IMR-90 (cell line): ENCODE measurements around the gene SLC22A12. TPM values are rescaled to one million over a fixed set of nuclear protein-coding genes. Genes with fewer than 3 reads are reported as not detected.

Experiments used
- ATAC-seq: fragments of 200-7000 bp; cut with Tn5 transposase; 2 replicates; pipeline ENCODE4 v1.9.1; 2020; ENCODE audit warnings: low read depth, mild to moderate bottlenecking, moderate library complexity
- BruUV-seq: library from RNA; stranded (reverse); fragments of 400-500 nt; replicated peaks from 2 replicates; lab custom pipeline; 2021; lab: Mats Ljungman, UMichigan
- CTCF ChIA-PET: fragments of 300-600 bp; formaldehyde crosslinking; extraction: SDS; loops from one replicate; lab custom pipeline; 2021; ENCODE audit warnings: antibody characterized with exemption; lab: Yijun Ruan, JAX
- POLR2A ChIA-PET: fragments of 300-600 bp; sonication (Branson Sonifier 250); formaldehyde crosslinking; loops from one replicate; lab custom pipeline; 2022; ENCODE audit warnings: antibody characterized with exemption; ENCODE audit not compliant: unreplicated experiment; lab: Charles Lee
- DNase-seq: peaks from one replicate; pipeline ENCODE4 v3.0.0; 2013
- H2AFZ ChIP-seq: replicated peaks from 2 replicates; pipeline ENCODE3; 2013; ENCODE audit warnings: low read length, mild to moderate bottlenecking; ENCODE audit not compliant: poor library complexity
- H2AK5ac ChIP-seq: 2 replicates; pipeline ENCODE4 v1.6.1; 2013; ENCODE audit warnings: low read depth, low read length, inconsistent platforms
- H2AK9ac ChIP-seq: replicated peaks from 2 replicates; pipeline ENCODE3; 2013; ENCODE audit warnings: mild to moderate bottlenecking, low read depth, low read length, moderate library complexity; ENCODE audit not compliant: poor library complexity
- H2BK120ac ChIP-seq: 2 replicates; pipeline ENCODE4 v1.6.1; 2013; ENCODE audit warnings: low read depth, low read length, inconsistent platforms
- H2BK15ac ChIP-seq: 3 replicates; pipeline ENCODE4 v1.6.1; 2013; ENCODE audit warnings: low read depth, low read length, inconsistent platforms
- H2BK20ac ChIP-seq: 2 replicates; pipeline ENCODE4 v1.6.1; 2013; ENCODE audit warnings: low read depth, mild to moderate bottlenecking, inconsistent platforms, low read length, moderate library complexity
- H2BK5ac ChIP-seq: 2 replicates; pipeline ENCODE4 v1.6.1; 2013; ENCODE audit warnings: mild to moderate bottlenecking, low read depth, low read length, inconsistent platforms; ENCODE audit not compliant: poor library complexity, severe bottlenecking
- H3K14ac ChIP-seq: replicated peaks from 2 replicates; pipeline ENCODE4 v1.6.1; 2013; ENCODE audit warnings: low read depth, low read length, inconsistent platforms
- H3K18ac ChIP-seq: 2 replicates; pipeline ENCODE4 v1.6.1; 2013; ENCODE audit warnings: low read depth, low read length, control low read depth
- H3K23ac ChIP-seq: 2 replicates; pipeline ENCODE4 v1.6.1; 2013; ENCODE audit warnings: low read depth, low read length, inconsistent platforms
- H3K27ac ChIP-seq: 2 replicates; pipeline ENCODE4 v1.5.1; 2013; ENCODE audit warnings: mild to moderate bottlenecking, control low read depth, low read length; ENCODE audit not compliant: insufficient read depth
- H3K27me3 ChIP-seq: 2 replicates; pipeline ENCODE4 v1.6.1; 2013; ENCODE audit warnings: low read length; ENCODE audit not compliant: control insufficient read depth, insufficient read depth
- H3K36me3 ChIP-seq: 2 replicates; pipeline ENCODE4 v1.6.1; 2013; ENCODE audit warnings: low read length, mixed read lengths; ENCODE audit not compliant: control insufficient read depth, insufficient read depth
- H3K4ac ChIP-seq: 2 replicates; pipeline ENCODE4 v1.6.1; 2013; ENCODE audit warnings: low read depth, low read length, inconsistent platforms
- H3K4me1 ChIP-seq: 2 replicates; pipeline ENCODE4 v1.6.1; 2013; ENCODE audit warnings: low read length, mixed read lengths; ENCODE audit not compliant: control insufficient read depth, insufficient read depth
- H3K4me2 ChIP-seq: 2 replicates; pipeline ENCODE4 v1.6.1; 2013; ENCODE audit warnings: low read depth, mild to moderate bottlenecking, control low read depth, low read length, moderate library complexity
- H3K4me3 ChIP-seq: 2 replicates; pipeline ENCODE4 v1.5.1; 2013; ENCODE audit warnings: low read depth, mild to moderate bottlenecking, control low read depth, low read length, moderate library complexity; ENCODE audit not compliant: insufficient read depth
- H3K56ac ChIP-seq: 2 replicates; pipeline ENCODE4 v1.6.1; 2013; ENCODE audit warnings: low read length, inconsistent platforms; ENCODE audit not compliant: insufficient read depth; ENCODE audit errors: extremely low read depth
- H3K79me1 ChIP-seq, 2 experiments: 2 replicates each; pipeline ENCODE4 v1.6.1; 2013; ENCODE audit warnings: low read length in 2 of 2, inconsistent platforms in 1 of 2, low read depth in 1 of 2
- H3K9ac ChIP-seq: 2 replicates; pipeline ENCODE4 v1.6.1; 2013; ENCODE audit warnings: low read depth, low read length, control low read depth
- H3K9me1 ChIP-seq: 2 replicates; pipeline ENCODE4 v1.6.1; 2013; ENCODE audit warnings: low read length, inconsistent platforms; ENCODE audit not compliant: insufficient read depth
- H3K9me3 ChIP-seq: 2 replicates; pipeline ENCODE4 v1.6.1; 2013; ENCODE audit warnings: low read length; ENCODE audit not compliant: control insufficient read depth, insufficient read depth
- H4K20me1 ChIP-seq: 2 replicates; pipeline ENCODE4 v1.6.1; 2013; ENCODE audit warnings: low read length, inconsistent platforms; ENCODE audit not compliant: insufficient read depth
- H4K5ac ChIP-seq: 2 replicates; pipeline ENCODE4 v1.6.1; 2013; ENCODE audit warnings: mild to moderate bottlenecking, low read depth, low read length, control low read depth
- H4K8ac ChIP-seq, 2 experiments: 2 replicates each; pipeline ENCODE4 v1.6.1; 2013; ENCODE audit warnings: low read depth in 2 of 2, low read length in 2 of 2, control low read depth in 1 of 2, inconsistent platforms in 1 of 2
- H4K91ac ChIP-seq: 2 replicates; pipeline ENCODE4 v1.6.1; 2013; ENCODE audit warnings: low read depth, low read length, inconsistent platforms; ENCODE audit not compliant: insufficient read depth
- BHLHE40 ChIP-seq: fragments of 150-350 bp; IDR thresholded peaks from 2 replicates; pipeline ENCODE4 v1.6.1; 2016; ENCODE audit warnings: mild to moderate bottlenecking, low read depth, low read length
- CEBPB ChIP-seq: IDR thresholded peaks from 2 replicates; pipeline ENCODE4 v1.6.1; 2012; ENCODE audit warnings: low read depth, low read length, improper control_type of control experiment
- CHD1 ChIP-seq: IDR thresholded peaks from 2 replicates; pipeline ENCODE4 v1.6.1; 2012; ENCODE audit warnings: low read depth, low read length, improper control_type of control experiment
- FOS ChIP-seq: fragments of 150-350 bp; IDR thresholded peaks from 2 replicates; pipeline ENCODE4 v1.6.1; 2016; ENCODE audit warnings: low read depth, low read length
- MAFK ChIP-seq: IDR thresholded peaks from 2 replicates; pipeline ENCODE4 v1.6.1; 2012; ENCODE audit warnings: low read depth, low read length, improper control_type of control experiment
- MAZ ChIP-seq: IDR thresholded peaks from 2 replicates; pipeline ENCODE4 v1.6.1; 2012; ENCODE audit warnings: low read depth, mild to moderate bottlenecking, low read length, improper control_type of control experiment, moderate library complexity, borderline replicate concordance
- MXI1 ChIP-seq: IDR thresholded peaks from 2 replicates; pipeline ENCODE4 v1.6.1; 2012; ENCODE audit warnings: low read depth, mild to moderate bottlenecking, low read length, moderate library complexity, borderline replicate concordance
- NFE2L2 ChIP-seq: fragments of 150-350 bp; IDR thresholded peaks from 2 replicates; pipeline ENCODE4 v1.6.1; 2016; ENCODE audit warnings: low read depth, mild to moderate bottlenecking, low read length
- POLR2A ChIP-seq: IDR thresholded peaks from 2 replicates; pipeline ENCODE4 v1.6.1; 2012; ENCODE audit warnings: mild to moderate bottlenecking, low read depth, low read length
- RAD21 ChIP-seq: IDR thresholded peaks from 2 replicates; pipeline ENCODE4 v1.6.1; 2012; ENCODE audit warnings: low read length, improper control_type of control experiment
- RCOR1 ChIP-seq: IDR thresholded peaks from 2 replicates; pipeline ENCODE4 v1.6.1; 2012; ENCODE audit warnings: mild to moderate bottlenecking, low read length, improper control_type of control experiment; ENCODE audit not compliant: insufficient replicate concordance
- RFX5 ChIP-seq: IDR thresholded peaks from 2 replicates; pipeline ENCODE4 v1.8.0; 2012; ENCODE audit warnings: low read depth, mild to moderate bottlenecking, low read length, moderate library complexity
- SMC3 ChIP-seq: fragments of 150-350 bp; IDR thresholded peaks from 2 replicates; pipeline ENCODE4 v1.6.1; 2016; ENCODE audit warnings: low read depth, mild to moderate bottlenecking, antibody characterized with exemption, low read length, moderate library complexity
- WGBS, 2 experiments: methylation state at CpG; one replicate each; pipeline versions ENCODE4 v1.1.5 to v1.1.7; 2013; ENCODE audit warnings: missing lambda C conversion rate in 2 of 2; ENCODE audit not compliant: insufficient read length in 1 of 2; ENCODE audit errors: extremely low coverage in 2 of 2; 5-methylcytosine and 5-hydroxymethylcytosine counted together
- dilution Hi-C: fragments of 300-500 bp; cut with HindIII; formaldehyde crosslinking; loops from one replicate; pipeline ENCODE4 v1.14.3; 2018; ENCODE audit warnings: low sequenced_read_pairs; ENCODE audit not compliant: unreplicated experiment
- in situ Hi-C: fragments of 300-500 bp; cut with MboI; formaldehyde crosslinking; loops from 3 replicates; pipeline ENCODE4 v1.14.3; 2019; ENCODE audit warnings: low sequenced_read_pairs, inconsistent platforms, mixed read lengths
- intact Hi-C: fragments of 100-400 bp; cut with micrococcal nuclease; formaldehyde crosslinking; loops from 2 replicates; pipeline ENCODE4 v1.10.0; 2022
- polyA plus RNA-seq, 3 experiments: library from polyadenylated mRNA; depleted of rRNA; stranded (reverse); fragments of >200 nt; gene quantifications; 2 replicates each; pipeline ENCODE4 v1.2.3, GENCODE V29; 2012; ENCODE audit warnings: low replicate concordance in 1 of 3
- total RNA-seq: library from RNA; depleted of rRNA; stranded (reverse); fragments of >200 nt; gene quantifications from 2 replicates; pipeline ENCODE4 v1.2.3, GENCODE V29; 2012
- TF ChIP-seq, protein P1 (sequence below): fragments of 150-350 bp; IDR thresholded peaks from 2 replicates; pipeline ENCODE4 v1.6.1; 2017; ENCODE audit warnings: mild to moderate bottlenecking, antibody characterized with exemption, low read length, low read depth
- TF ChIP-seq, protein P2 (sequence below): conservative IDR thresholded peaks from 2 replicates; pipeline ENCODE4 v1.5.1; 2012; ENCODE audit warnings: mild to moderate bottlenecking, low read depth, low read length, improper control_type of control experiment
- TF ChIP-seq, protein P3 (sequence below): fragments of 150-350 bp; IDR thresholded peaks from 2 replicates; pipeline ENCODE4 v1.6.1; 2016; ENCODE audit warnings: low read depth, mild to moderate bottlenecking, low read length, moderate library complexity, borderline replicate concordance

The SLC22A12 gene
- total and polyA plus RNA-seq, 2 of the 4 experiments (the other 2 are of a cell fraction): not detected

DNA sequence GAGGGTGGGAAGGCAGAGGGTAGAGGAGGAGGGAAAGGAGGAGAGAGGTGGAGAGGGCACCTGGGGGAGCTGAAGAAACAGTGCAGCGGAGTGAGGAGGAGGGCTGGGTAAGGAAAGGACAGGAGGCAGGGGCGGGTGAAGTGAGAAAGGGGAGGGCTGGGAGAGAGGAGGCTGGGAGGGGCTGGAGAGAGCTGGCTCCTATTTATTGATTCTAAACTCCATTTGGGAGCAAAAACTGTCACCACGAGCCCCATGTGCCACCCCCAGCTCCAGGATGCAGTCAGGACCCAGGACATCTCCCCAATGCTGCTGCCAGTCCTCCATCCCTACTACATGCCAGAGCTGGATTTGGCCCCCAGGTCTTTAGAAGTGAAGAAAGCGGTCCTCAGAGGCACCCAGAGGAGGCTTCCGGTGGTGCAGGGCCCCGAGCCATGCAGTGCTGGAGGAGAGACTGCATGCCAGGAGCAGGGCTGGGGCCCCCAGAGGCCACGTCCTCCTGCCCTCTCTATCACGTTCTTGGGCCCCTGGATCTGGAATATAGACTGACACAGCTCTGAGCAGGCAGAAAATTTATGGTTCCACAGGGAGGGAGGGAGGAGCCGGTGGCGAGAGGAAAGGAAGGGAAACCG, 53.7 kb downstream of the SLC22A12 start:
- DNase-seq (no peak), ATAC-seq (no peak)
- Histone ChIP-seq H3K9me1 (0 out of 2 replicates have a peak, but pooled peaks cover 3% of the 10 kb centered on the region), H3K4me3 (no peak overlapping the region), H2AK9ac (no peak overlapping the region), H3K18ac (no peak overlapping the region), H3K79me1 (no peaks in the 10 kb centered on the region), H3K9ac (no peak overlapping the region), H3K27me3 (peaks cover 91% of the 10 kb centered on the region), H3K36me3 (no peaks in the 10 kb centered on the region), H2BK120ac (no peak overlapping the region), H3K4ac (no peak overlapping the region), H4K91ac (no peak overlapping the region), H2AFZ (no peak overlapping the region), H3K56ac (no peak overlapping the region), H2BK15ac (no peak overlapping the region), H2BK5ac (no peak overlapping the region), H3K23ac (no peak overlapping the region), H4K20me1 (peaks cover 5% of the 10 kb centered on the region), H2BK20ac (no peak overlapping the region), H3K27ac (no peak overlapping the region), H4K8ac (no peak overlapping the region), H4K5ac (no peak overlapping the region), H3K14ac (no peak overlapping the region), H3K4me2 (no peak overlapping the region), H3K9me3 (peaks cover 5% of the 10 kb centered on the region; the same call in 1 of the 2 replicates), H3K4me1 (no peaks in the 10 kb centered on the region), H2AK5ac (no peak overlapping the region)
- WGBS, 2 experiments: 40% methylated on average over 3 of the region's 11 CpGs; no CpG with 5 or more reads in 1 of the 2 experiments
- in situ Hi-C loops: no loop called here
- intact Hi-C loops: no loop called here
- dilution Hi-C loops: no loop called here
- POLR2A ChIA-PET: no interaction called here
- TF ChIP-seq POLR2A (no peak), RAD21 (no peak), RFX5 (no peak), CHD1 (no peak), MAZ (no peak), CEBPB (no peak), SMC3 (no peak), BHLHE40 (no peak), MXI1 (no peak), FOS (no peak), RCOR1 (no peak), NFE2L2 (no peak), MAFK (no peak)
- TF ChIP-seq, protein P1, sequence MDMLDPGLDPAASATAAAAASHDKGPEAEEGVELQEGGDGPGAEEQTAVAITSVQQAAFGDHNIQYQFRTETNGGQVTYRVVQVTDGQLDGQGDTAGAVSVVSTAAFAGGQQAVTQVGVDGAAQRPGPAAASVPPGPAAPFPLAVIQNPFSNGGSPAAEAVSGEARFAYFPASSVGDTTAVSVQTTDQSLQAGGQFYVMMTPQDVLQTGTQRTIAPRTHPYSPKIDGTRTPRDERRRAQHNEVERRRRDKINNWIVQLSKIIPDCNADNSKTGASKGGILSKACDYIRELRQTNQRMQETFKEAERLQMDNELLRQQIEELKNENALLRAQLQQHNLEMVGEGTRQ: no peak
- TF ChIP-seq, protein P2, sequence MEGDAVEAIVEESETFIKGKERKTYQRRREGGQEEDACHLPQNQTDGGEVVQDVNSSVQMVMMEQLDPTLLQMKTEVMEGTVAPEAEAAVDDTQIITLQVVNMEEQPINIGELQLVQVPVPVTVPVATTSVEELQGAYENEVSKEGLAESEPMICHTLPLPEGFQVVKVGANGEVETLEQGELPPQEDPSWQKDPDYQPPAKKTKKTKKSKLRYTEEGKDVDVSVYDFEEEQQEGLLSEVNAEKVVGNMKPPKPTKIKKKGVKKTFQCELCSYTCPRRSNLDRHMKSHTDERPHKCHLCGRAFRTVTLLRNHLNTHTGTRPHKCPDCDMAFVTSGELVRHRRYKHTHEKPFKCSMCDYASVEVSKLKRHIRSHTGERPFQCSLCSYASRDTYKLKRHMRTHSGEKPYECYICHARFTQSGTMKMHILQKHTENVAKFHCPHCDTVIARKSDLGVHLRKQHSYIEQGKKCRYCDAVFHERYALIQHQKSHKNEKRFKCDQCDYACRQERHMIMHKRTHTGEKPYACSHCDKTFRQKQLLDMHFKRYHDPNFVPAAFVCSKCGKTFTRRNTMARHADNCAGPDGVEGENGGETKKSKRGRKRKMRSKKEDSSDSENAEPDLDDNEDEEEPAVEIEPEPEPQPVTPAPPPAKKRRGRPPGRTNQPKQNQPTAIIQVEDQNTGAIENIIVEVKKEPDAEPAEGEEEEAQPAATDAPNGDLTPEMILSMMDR: no peak
- TF ChIP-seq, protein P3, sequence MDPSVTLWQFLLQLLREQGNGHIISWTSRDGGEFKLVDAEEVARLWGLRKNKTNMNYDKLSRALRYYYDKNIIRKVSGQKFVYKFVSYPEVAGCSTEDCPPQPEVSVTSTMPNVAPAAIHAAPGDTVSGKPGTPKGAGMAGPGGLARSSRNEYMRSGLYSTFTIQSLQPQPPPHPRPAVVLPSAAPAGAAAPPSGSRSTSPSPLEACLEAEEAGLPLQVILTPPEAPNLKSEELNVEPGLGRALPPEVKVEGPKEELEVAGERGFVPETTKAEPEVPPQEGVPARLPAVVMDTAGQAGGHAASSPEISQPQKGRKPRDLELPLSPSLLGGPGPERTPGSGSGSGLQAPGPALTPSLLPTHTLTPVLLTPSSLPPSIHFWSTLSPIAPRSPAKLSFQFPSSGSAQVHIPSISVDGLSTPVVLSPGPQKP: no peak
- CTCF ChIA-PET: interaction anchor here (0.5 kb wide), 1 partner anchor 195 kb away, joined by 3 read pairs; no protein-coding TSS in a partner anchor
- no TSS peak for BruUV-seq
